ENCODE measurements around the gene WDR33.
A peak's percentile ranks its signal among the peaks of the same experiment; 100 is the strongest.

- TF ChIP-seq POLR2A (IDR thresholded peaks at IDR 0.05) (peak in 1 of 2 donors; percentile 36), CTCF (IDR thresholded peaks at IDR 0.05) (peak in 3 of 6 experiments; percentile 35 to 46 (median 46))
Observed at GRCh38 chr2:127700527-127701192, 110.3 kb downstream of the WDR33 start.
